Motor neuron (in vitro differentiated cells): Measurements from ENCODE around the gene MS4A2. TPM values are rescaled to one million over a fixed set of nuclear protein-coding genes. Genes with fewer than 3 reads are reported as not detected.
A peak's percentile ranks its signal among the peaks of the same experiment; 100 is the strongest.
"Not testable (repeated sequence)": the region's sequence is repeated elsewhere in the genome, so short reads cannot be mapped to it uniquely, and the experiment has no call there.

ENCODE experiments used
- ATAC-seq, 8 experiments: fragments of 200-7000 bp; cut with Tn5 transposase; replicated peaks in 6 of 8; 2 replicates each; pipeline ENCODE4 v1.8.0; 2021; ENCODE audit warnings: mild to moderate bottlenecking in 8 of 8, moderate library complexity in 8 of 8
- H3K27ac ChIP-seq, 2 donors: fragments of 250-450 bp; sonication (Bioruptor Pico); 2 replicates each; pipeline ENCODE4 v1.9.0; 2021; ENCODE audit warnings: antibody characterized with exemption in 2 of 2, mild to moderate bottlenecking in 2 of 2, moderate library complexity in 1 of 2
- H3K4me1 ChIP-seq, 2 donors: fragments of 250-450 bp; sonication (Bioruptor Pico); replicated peaks in 1 of 2; 2 replicates each; pipeline ENCODE4 v1.6.1; 2021; ENCODE audit warnings: antibody characterized with exemption in 2 of 2, mild to moderate bottlenecking in 2 of 2, moderate library complexity in 1 of 2
- H3K4me3 ChIP-seq, 5 donors: fragments of 250-450 bp; sonication (Bioruptor Pico); 2 replicates each; pipeline ENCODE4 v1.9.0; 2021; ENCODE audit warnings: antibody characterized with exemption in 5 of 5, mild to moderate bottlenecking in 5 of 5, moderate library complexity in 4 of 5
- WGBS, 10 experiments: fragments of 450-650 bp; shearing (Covaris generic); methylation state at CpG; one replicate each; pipeline ENCODE4 v1.0.0; 2022; 5-methylcytosine and 5-hydroxymethylcytosine counted together
- in situ Hi-C, 9 experiments: fragments of 400-800 bp; cut with MboI; loops; one replicate each; pipeline ENCODE4 v1.15.0; 2021; ENCODE audit warnings: low sequenced_read_pairs in 9 of 9, low pct_unique_long_range_greater_than_20kb in 2 of 9; ENCODE audit not compliant: unreplicated experiment in 9 of 9
- total RNA-seq, 8 experiments: library from RNA; unstranded; fragments of 300-600 nt; gene quantifications; 2 replicates each; pipeline versions ENCODE4 v1.2.3 to v1.2.4, GENCODE V29; 2022

Gene MS4A2
- under 1 TPM in 4 of 8 experiments, not detected in 4; 0.09 to 0.52 (median 0.14) TPM for total RNA-seq

- H3K27ac ChIP-seq, result no peak within 1 kb of the TSS
- H3K4me1 ChIP-seq, result no peaks in the 10 kb centered on the region
- 0 to 100% (median 54%) methylated on average over 1 of the region's 1 CpG; no CpG with 5 or more reads in 2 of the 10 experiments for WGBS, 10 experiments
- in situ Hi-C loops, result no loop called here
- no peak for ATAC-seq
- H3K4me3 ChIP-seq, result no peak within 1 kb of the TSS
These were observed at the start of gene MS4A2 for GRCh38 chr11:60088364-60088763. MS4A2 (plus strand) TSS chr11:60088664; CDS start chr11:60088766, 102 bp downstream.

GRCh38 chr11:60040109-60040508, 48.4 kb upstream of the MS4A2 start, which contains the start of gene OOSP2:
OOSP2 (plus strand) TSS chr11:60040409; CDS start chr11:60040460, 51 bp downstream.
- no peak for ATAC-seq
- H3K4me1 ChIP-seq, result no peaks in the 10 kb centered on the region
- 7 to 93% (median 77%) methylated on average over 3 to 8 of the region's 8 CpGs; no CpG with 5 or more reads in 3 of the 10 experiments for WGBS, 10 experiments
- in situ Hi-C loops, result no loop called here
- no peak within 1 kb of the TSS for H3K27ac ChIP-seq
- H3K4me3 ChIP-seq, result no peak within 1 kb of the TSS

GRCh38 chr11:60050422-60050821, 38.0 kb upstream of the MS4A2 start:
- in situ Hi-C loops, ATAC-seq, H3K4me1 ChIP-seq, H3K4me3 ChIP-seq, H3K27ac ChIP-seq: not testable (repeated sequence)

GRCh38 chr11:60050839-60051238, 37.6 kb upstream of the MS4A2 start:
- 73 to 90% methylated on average over 2 to 3 of the region's 3 CpGs; no CpG with 5 or more reads in 8 of the 10 experiments for WGBS, 10 experiments
- ATAC-seq, H3K27ac ChIP-seq, H3K4me3 ChIP-seq, in situ Hi-C loops, H3K4me1 ChIP-seq: not testable (repeated sequence)

- WGBS, 10 experiments, result 0 to 88% (median 67%) methylated on average over 1 to 6 of the region's 8 CpGs; no CpG with 5 or more reads in 2 of the 10 experiments
- no peak for ATAC-seq
- in situ Hi-C loops, result no loop called here
- Histone ChIP-seq H3K4me1 (no peaks in the 10 kb centered on the region), H3K4me3 (no peak within 1 kb of the TSS), H3K27ac (no peak within 1 kb of the TSS)
These were observed 32.0 kb upstream of the MS4A2 start, which contains the start of gene MS4A3 for GRCh38 chr11:60056349-60056969. MS4A3 (plus strand) TSS chr11:60056665; CDS start chr11:60061161, 4,496 bp downstream.

GRCh38 chr11:60059052-60059451, 29.4 kb upstream of the MS4A2 start:
- no peak for ATAC-seq

GRCh38 chr11:60059521-60060240, 28.8 kb upstream of the MS4A2 start:
- in situ Hi-C loops, result no loop called here
- 3 to 97% (median 85%) methylated on average over 2 to 4 of the region's 4 CpGs; no CpG with 5 or more reads in 1 of the 10 experiments for WGBS, 10 experiments
- H3K4me1 ChIP-seq, result no peaks in the 10 kb centered on the region
- H3K4me3 ChIP-seq, result no peak overlapping the region
- ATAC-seq, result no peak
- H3K27ac ChIP-seq, result no peak overlapping the region

More at GRCh38 chr11:60059052-60059451, 29.4 kb upstream of the MS4A2 start:
- no peaks in the 10 kb centered on the region for H3K4me1 ChIP-seq
- in situ Hi-C loops, result no loop called here
- no peak overlapping the region for H3K4me3 ChIP-seq
- WGBS, 10 experiments, result 0 to 95% (median 81%) methylated on average over 1 to 3 of the region's 3 CpGs; no CpG with 5 or more reads in 1 of the 10 experiments
- H3K27ac ChIP-seq, result no peak overlapping the region

GRCh38 chr11:60064111-60064510, 24.4 kb upstream of the MS4A2 start:
- 0 to 82% (median 58%) methylated on average over 1 of the region's 1 CpG; no CpG with 5 or more reads in 3 of the 10 experiments for WGBS, 10 experiments
- no peaks in the 10 kb centered on the region for H3K4me1 ChIP-seq
- no peak overlapping the region for H3K4me3 ChIP-seq
- no peak for ATAC-seq
- in situ Hi-C loops, result no loop called here
- no peak overlapping the region for H3K27ac ChIP-seq

- 0 to 100% (median 67%) methylated on average over 1 of the region's 1 CpG; no CpG with 5 or more reads in 1 of the 10 experiments for WGBS, 10 experiments
- Histone ChIP-seq H3K4me3 (no peak overlapping the region), H3K27ac (no peak overlapping the region), H3K4me1 (no peaks in the 10 kb centered on the region)
- ATAC-seq, result no peak
- in situ Hi-C loops, result no loop called here
These were observed 22.7 kb upstream of the MS4A2 start for GRCh38 chr11:60065801-60066200.

- peak in 3 of 8 experiments; percentile 38 to 90 (median 42) for ATAC-seq
- Histone ChIP-seq H3K27ac (no peak overlapping the region), H3K4me1 (no peaks in the 10 kb centered on the region), H3K4me3 (no peak overlapping the region)
- 0 to 75% (median 40%) methylated on average over 1 to 2 of the region's 2 CpGs; no CpG with 5 or more reads in 1 of the 10 experiments for WGBS, 10 experiments
- in situ Hi-C loops, result no loop called here
These were observed 19.0 kb upstream of the MS4A2 start for GRCh38 chr11:60069450-60069849.

- 13 to 100% (median 85%) methylated on average over 1 to 6 of the region's 6 CpGs for WGBS, 10 experiments
- H3K4me3 ChIP-seq, in situ Hi-C loops, H3K4me1 ChIP-seq, ATAC-seq, H3K27ac ChIP-seq: not testable (repeated sequence)
These were observed 16.8 kb upstream of the MS4A2 start for GRCh38 chr11:60071644-60072043.

GRCh38 chr11:60077216-60077817, 11.1 kb upstream of the MS4A2 start:
- Histone ChIP-seq H3K27ac (no peak overlapping the region), H3K4me1 (no peaks in the 10 kb centered on the region), H3K4me3 (no peak overlapping the region)
- 23 to 100% (median 84%) methylated on average over 2 to 13 of the region's 15 CpGs; no CpG with 5 or more reads in 2 of the 10 experiments for WGBS, 10 experiments
- in situ Hi-C loops, result no loop called here
- no peak for ATAC-seq

GRCh38 chr11:60077981-60078380, 10.5 kb upstream of the MS4A2 start:
- in situ Hi-C loops, result no loop called here
- H3K4me1 ChIP-seq, result no peaks in the 10 kb centered on the region
- no peak overlapping the region for H3K4me3 ChIP-seq
- WGBS, 10 experiments, result 0 to 100% (median 83%) methylated on average over 1 of the region's 1 CpG; no CpG with 5 or more reads in 3 of the 10 experiments
- H3K27ac ChIP-seq, result no peak overlapping the region
- no peak for ATAC-seq
